K562 (cell line): ENCODE results near the gene LYRM1. TPM values are rescaled to one million over a fixed set of nuclear protein-coding genes. Genes with fewer than 3 reads are reported as not detected.

ENCODE experiments used
- BHLHE40 ChIP-seq: IDR thresholded peaks from 2 replicates; pipeline ENCODE4 v1.6.1; 2011; ENCODE audit warnings: low read length, improper control_type of control experiment
- CBX5 ChIP-seq: IDR thresholded peaks from 2 replicates; pipeline ENCODE4 v1.6.1; 2014; ENCODE audit warnings: low read depth, borderline replicate concordance
- CGGBP1 ChIP-seq: fragments of 250-450 bp; sonication (Bioruptor Pico); IDR thresholded peaks from 2 replicates; pipeline ENCODE4 v1.9.0; 2021; ENCODE audit warnings: mild to moderate bottlenecking
- CHCHD3 ChIP-seq: fragments of 250-450 bp; sonication (Bioruptor Pico); IDR thresholded peaks from 2 replicates; pipeline ENCODE4 v2.1.2; 2022; ENCODE audit warnings: mild to moderate bottlenecking
- ELF2 ChIP-seq: fragments of 250-450 bp; sonication (Bioruptor Pico); IDR thresholded peaks from 2 replicates; pipeline ENCODE4 v1.5.0; 2021; ENCODE audit warnings: mild to moderate bottlenecking
- FOS ChIP-seq: IDR thresholded peaks from 3 replicates; pipeline ENCODE4 v1.6.1; 2011; ENCODE audit not compliant: insufficient read length; ENCODE audit errors: extremely low read depth
- FUS ChIP-seq: fragments of 200-400 bp; formaldehyde crosslinking; optimal IDR thresholded peaks from 2 replicates; pipeline ENCODE3; 2017; ENCODE audit warnings: low read depth, low read length
- HDAC3 ChIP-seq: fragments of 450-650 bp; IDR thresholded peaks from 2 replicates; pipeline ENCODE4 v1.6.1; 2018; ENCODE audit warnings: borderline replicate concordance, mild to moderate bottlenecking, moderate library complexity; ENCODE audit not compliant: partially characterized antibody
- MAFK ChIP-seq: IDR thresholded peaks from 2 replicates; pipeline ENCODE4 v1.6.1; 2011; ENCODE audit warnings: low read length, improper control_type of control experiment
- MCM5 ChIP-seq: fragments of 450-650 bp; IDR thresholded peaks from 2 replicates; pipeline ENCODE4 v1.6.1; 2016; ENCODE audit warnings: low read depth
- MED1 ChIP-seq: sonication (generic); formaldehyde crosslinking; IDR thresholded peaks from 2 replicates; pipeline ENCODE4 v1.8.1; 2023; ENCODE audit warnings: missing genetic modification reagents, borderline replicate concordance
- MLX ChIP-seq, 2 experiments: fragments of 450-650 bp in 1 of 2; sonication (generic) in 1 of 2; formaldehyde crosslinking; conservative IDR thresholded peaks; 2 replicates each; pipeline versions ENCODE4 v1.4.0 to v1.8.1; 2020 to 2022; ENCODE audit warnings: mild to moderate bottlenecking in 1 of 2, missing genetic modification reagents in 1 of 2
- NCOA2 ChIP-seq, 2 experiments: fragments of 450-650 bp; IDR thresholded peaks; 2 replicates each; pipeline ENCODE4 v1.6.1; 2018; ENCODE audit warnings: mild to moderate bottlenecking in 2 of 2, moderate library complexity in 1 of 2; ENCODE audit not compliant: partially characterized antibody in 2 of 2
- NRF1 ChIP-seq, 2 experiments: fragments of 450-650 bp; IDR thresholded peaks in 1 of 2; conservative IDR thresholded peaks in 1 of 2; 2 replicates each; pipeline ENCODE4 v1.6.1; 2014; ENCODE audit warnings: mild to moderate bottlenecking in 2 of 2
- PHTF2 ChIP-seq: fragments of 250-450 bp; sonication (Bioruptor Pico); IDR thresholded peaks from 2 replicates; pipeline ENCODE4 v1.5.0; 2021; ENCODE audit warnings: mild to moderate bottlenecking
- PREB ChIP-seq: sonication (generic); formaldehyde crosslinking; IDR thresholded peaks from 2 replicates; pipeline ENCODE4 v1.8.1; 2023; ENCODE audit warnings: mild to moderate bottlenecking, missing genetic modification reagents
- PYGO2 ChIP-seq: fragments of 450-650 bp; IDR thresholded peaks from 2 replicates; pipeline ENCODE4 v1.6.1; 2016; ENCODE audit warnings: mild to moderate bottlenecking, missing genetic modification characterization, moderate library complexity, missing compliant biosample characterization
- RFX1 ChIP-seq: fragments of 450-650 bp; IDR thresholded peaks from 2 replicates; pipeline ENCODE4 v1.6.1; 2016; ENCODE audit warnings: mild to moderate bottlenecking, moderate library complexity
- TAF7 ChIP-seq: fragments of 450-650 bp; IDR thresholded peaks from 2 replicates; pipeline ENCODE4 v1.6.1; 2016; ENCODE audit warnings: missing genetic modification characterization, missing compliant biosample characterization
- USF1 ChIP-seq: sonication (generic); formaldehyde crosslinking; IDR thresholded peaks from 2 replicates; pipeline ENCODE4 v1.9.0; 2022; ENCODE audit warnings: mild to moderate bottlenecking, missing genetic modification reagents
- ZNF232 ChIP-seq: sonication (generic); formaldehyde crosslinking; IDR thresholded peaks from 2 replicates; pipeline ENCODE4 v1.8.0; 2022; ENCODE audit warnings: mild to moderate bottlenecking, missing genetic modification reagents
- ZNF75A ChIP-seq: fragments of 450-650 bp; formaldehyde crosslinking; IDR thresholded peaks from 2 replicates; pipeline ENCODE4 v1.4.0; 2020; ENCODE audit warnings: mild to moderate bottlenecking
- polyA plus RNA-seq, 8 experiments: library from polyadenylated mRNA; depleted of rRNA in 4 of 8; stranded (reverse) in 5 of 8; unstranded in 3 of 8; fragments of >200 nt; fragmentation: Nextera tagmentation in 2 of 8; fragmentation: Illumina TruSeq in 1 of 8; extraction: Ambion mirVana in 2 of 8; extraction: Trizol in 1 of 8; gene quantifications; 2 replicates each; pipeline versions ENCODE4 v1.2.1 to v1.2.3, GENCODE V29; 2011 to 2014; ENCODE audit warnings: inconsistent platforms in 1 of 8, missing spikeins in 1 of 8
- total RNA-seq, 7 experiments: library from RNA; depleted of rRNA in 6 of 7; stranded (reverse); fragments of >200 nt in 6 of 7; fragmentation: Illumina TruSeq in 2 of 7; extraction: Trizol in 2 of 7; gene quantifications; 2 replicates each; pipeline versions ENCODE4 v1.2.1 to v1.2.3, GENCODE V29; 2011 to 2021; ENCODE audit warnings: low replicate concordance in 1 of 7
- TF ChIP-seq, protein P1 (sequence below): fragments of 250-450 bp; sonication (Bioruptor Pico); IDR thresholded peaks from 2 replicates; pipeline ENCODE4 v1.8.0; 2021; ENCODE audit warnings: mild to moderate bottlenecking, moderate library complexity

LYRM1 gene
- total and polyA plus RNA-seq, 9 of the 15 experiments (the other 6 are each of a cell fraction or from before 2014, with no cell fraction given), result 17.5 to 44.1 (median 32.7) TPM

- TF ChIP-seq MLX (CRISPR knock-in tag; conservative IDR thresholded peaks at IDR 0.05) (peak in 1 of 2 experiments; percentile 96; a peak in 2 of 4 replicates), PHTF2 (CRISPR knock-in tag) (peak; percentile 99), ELF2 (CRISPR knock-in tag) (peak; percentile 98), NCOA2 (IDR thresholded peaks at IDR 0.05; ENCODE audit: partially characterized antibody in 2 of 2) (no peak), FOS (no peak), RFX1 (peak; percentile 77), BHLHE40 (no peak), CHCHD3 (CRISPR knock-in tag) (peak; percentile 86; the same call in 1 of the 2 replicates), USF1 (no peak), MCM5 (no peak), NRF1 (conservative IDR thresholded peaks at IDR 0.05 in 1 of 2, IDR thresholded peaks at IDR 0.05 in 1 of 2) (peak; percentile 24 to 46; a peak in 2 of 4 replicates), PREB (CRISPR knock-in tag) (no peak), ZNF75A (CRISPR knock-in tag) (peak; percentile 95), PYGO2 (tag) (peak; percentile 100), CGGBP1 (no peak), CBX5 (0 out of 2 replicates have a peak, but pooled peaks have one; percentile 49), HDAC3 (no peak), MAFK (no peak), FUS (no peak), TAF7 (peak; percentile 99), ZNF232 (no peak), MED1 (no peak)
- TF ChIP-seq, protein P1, sequence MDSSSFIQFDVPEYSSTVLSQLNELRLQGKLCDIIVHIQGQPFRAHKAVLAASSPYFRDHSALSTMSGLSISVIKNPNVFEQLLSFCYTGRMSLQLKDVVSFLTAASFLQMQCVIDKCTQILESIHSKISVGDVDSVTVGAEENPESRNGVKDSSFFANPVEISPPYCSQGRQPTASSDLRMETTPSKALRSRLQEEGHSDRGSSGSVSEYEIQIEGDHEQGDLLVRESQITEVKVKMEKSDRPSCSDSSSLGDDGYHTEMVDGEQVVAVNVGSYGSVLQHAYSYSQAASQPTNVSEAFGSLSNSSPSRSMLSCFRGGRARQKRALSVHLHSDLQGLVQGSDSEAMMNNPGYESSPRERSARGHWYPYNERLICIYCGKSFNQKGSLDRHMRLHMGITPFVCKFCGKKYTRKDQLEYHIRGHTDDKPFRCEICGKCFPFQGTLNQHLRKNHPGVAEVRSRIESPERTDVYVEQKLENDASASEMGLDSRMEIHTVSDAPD (CRISPR knock-in tag), result peak; percentile 99
Measured at GRCh38 chr16:20944861-20945574, 44.4 kb downstream of the LYRM1 start (continued).
